Bronchial smooth muscle cell (primary cell): ENCODE results near the gene ZNF484. TPM values are rescaled to one million over a fixed set of nuclear protein-coding genes. Genes with fewer than 3 reads are reported as not detected.

ENCODE experiments used
- total RNA-seq: library from RNA; depleted of rRNA; stranded (reverse); fragments of >200 nt; gene quantifications from 2 replicates; pipeline ENCODE4 v1.2.1, GENCODE V29; 2014

ZNF484 gene
- total RNA-seq: 8.7 and 11.8 TPM in 2 replicates

DNA sequence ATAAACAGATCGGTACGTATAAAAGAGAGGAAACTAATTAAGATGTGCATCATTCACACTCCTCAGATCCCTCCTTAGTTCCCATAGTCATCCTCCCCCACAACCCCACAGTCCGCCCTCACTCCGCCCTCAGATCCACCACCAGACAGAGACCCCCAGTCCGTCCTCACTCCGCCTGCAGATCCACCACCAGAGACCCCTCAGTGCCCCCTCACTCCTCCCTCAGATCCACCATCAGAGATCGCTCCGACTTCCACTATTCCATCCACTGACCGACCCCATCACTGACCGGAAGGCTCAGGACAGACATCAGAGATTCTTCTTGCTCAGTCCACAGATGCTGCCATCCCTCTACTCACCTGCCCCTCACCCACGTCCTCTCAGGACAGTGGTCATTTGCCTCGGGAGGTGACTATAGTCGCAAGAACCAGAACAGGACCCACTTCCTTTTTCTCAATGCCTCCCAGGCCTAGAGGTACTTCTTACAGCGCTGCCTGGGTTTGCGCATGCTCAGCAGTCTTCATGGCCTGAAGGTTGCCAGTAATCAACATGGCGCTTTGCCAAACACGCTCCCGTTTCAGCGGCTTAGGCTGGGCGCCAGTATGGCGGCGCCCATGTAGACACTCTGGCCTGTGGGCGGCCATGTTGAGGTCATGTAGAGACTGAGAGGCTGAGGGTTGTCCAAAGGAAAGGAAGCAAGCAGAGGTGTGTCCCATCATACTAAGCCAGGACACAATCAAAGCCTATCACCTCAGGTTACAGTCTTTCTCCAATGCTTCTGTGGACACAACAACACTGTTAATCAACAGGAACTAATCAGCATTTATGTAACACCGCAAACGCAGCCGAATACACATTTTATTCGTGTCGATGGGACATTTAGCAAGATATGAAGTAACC lies at the start of gene ZNF484:
Gene ZNF484, minus strand, starts transcription at position 508 of the 900 bp plus-strand sequence. CDS start 3,009 bp downstream, outside the sequence.

Other genes starting within 250 kb of the ZNF484 start
- 11.3 and 13.2 TPM in 2 replicates for gene IPPK, start 207.9 kb downstream of the ZNF484 start, total RNA-seq
- gene BICD2, start 113.2 kb downstream of the ZNF484 start, total RNA-seq: 38.3 and 50.4 TPM in 2 replicates
- not detected in 2 replicates for gene FGD3, start 69.5 kb upstream of the ZNF484 start, total RNA-seq
- gene SUSD3, start 180.7 kb upstream of the ZNF484 start, total RNA-seq: 0.32 and 0.94 TPM in 2 replicates
- 40.0 and 60.1 TPM in 2 replicates for gene CARD19, start 218.2 kb upstream of the ZNF484 start, total RNA-seq